Neural cell (in vitro differentiated cells): ENCODE measurements around the gene GPC5. TPM values are rescaled to one million over a fixed set of nuclear protein-coding genes. Genes with fewer than 3 reads are reported as not detected.

Source experiments
- H2AFZ ChIP-seq: fragments of 200-600, 300-800 bp; sonication (generic), shearing (Covaris generic); 2 replicates; pipeline ENCODE4 v1.6.0; 2014; ENCODE audit warnings: low read depth, mild to moderate bottlenecking, antibody characterized with exemption, low read length, moderate library complexity
- H3F3A ChIP-seq: fragments of 200-600 bp; shearing (Covaris generic); 2 replicates; pipeline ENCODE4 v1.6.1; 2016; ENCODE audit warnings: mild to moderate bottlenecking, moderate library complexity, mixed read lengths, antibody characterized with exemption, low read length; ENCODE audit not compliant: insufficient read depth, poor library complexity, severe bottlenecking
- H3K27ac ChIP-seq: fragments of 200-600, 300-800 bp; sonication (generic), shearing (Covaris generic); 2 replicates; pipeline ENCODE4 v1.5.1; 2014; ENCODE audit warnings: mild to moderate bottlenecking, low read length, moderate library complexity
- H3K27me3 ChIP-seq: fragments of 300-800, 200-600 bp; sonication (generic), shearing (Covaris generic); 2 replicates; pipeline ENCODE4 v1.6.0; 2014; ENCODE audit warnings: mild to moderate bottlenecking, low read depth, low read length, moderate library complexity; ENCODE audit not compliant: insufficient read depth
- H3K36me3 ChIP-seq: fragments of 300-800, 200-600 bp; sonication (generic), shearing (Covaris generic); 2 replicates; pipeline ENCODE4 v1.5.1; 2014; ENCODE audit warnings: mild to moderate bottlenecking, antibody characterized with exemption, low read length, moderate library complexity; ENCODE audit not compliant: insufficient read depth
- H3K4me2 ChIP-seq: fragments of 300-800, 200-600 bp; sonication (generic), shearing (Covaris generic); 2 replicates; pipeline ENCODE4 v1.6.0; 2014; ENCODE audit warnings: mild to moderate bottlenecking, low read length
- H3K4me3 ChIP-seq: fragments of 300-800, 200-600 bp; sonication (generic), shearing (Covaris generic); 2 replicates; pipeline ENCODE4 v1.5.1; 2014; ENCODE audit warnings: mild to moderate bottlenecking, low read length, moderate library complexity
- H3K79me2 ChIP-seq: fragments of 200-600 bp; shearing (Covaris generic); replicated peaks from 2 replicates; pipeline ENCODE4 v1.6.0; 2014; ENCODE audit warnings: mild to moderate bottlenecking, low read length, moderate library complexity; ENCODE audit not compliant: insufficient read depth
- H3K9ac ChIP-seq: fragments of 300-800, 200-600 bp; sonication (generic), shearing (Covaris generic); 2 replicates; pipeline ENCODE4 v1.6.1; 2016; ENCODE audit warnings: mild to moderate bottlenecking, low read length, mixed read lengths
- H3K9me2 ChIP-seq: fragments of 200-600 bp; shearing (Covaris generic); 2 replicates; pipeline ENCODE4 v1.6.1; 2016; ENCODE audit warnings: mild to moderate bottlenecking, low read length, mixed read lengths; ENCODE audit not compliant: insufficient read depth
- H3K9me3 ChIP-seq: fragments of 200-600, 300-800 bp; sonication (generic), shearing (Covaris generic); 2 replicates; pipeline ENCODE4 v1.6.1; 2016; ENCODE audit warnings: mild to moderate bottlenecking, mixed run types, low read length, moderate library complexity, mixed read lengths
- H4K20me1 ChIP-seq: fragments of 200-600 bp; shearing (Covaris generic); 2 replicates; pipeline ENCODE4 v1.6.1; 2016; ENCODE audit warnings: mild to moderate bottlenecking, mixed run types; ENCODE audit not compliant: insufficient read depth
- EP300 ChIP-seq: fragments of 450-650 bp; conservative IDR thresholded peaks from 2 replicates; pipeline ENCODE4 v1.6.1; 2014; ENCODE audit warnings: antibody characterized with exemption, mild to moderate bottlenecking, moderate library complexity; ENCODE audit not compliant: poor library complexity, severe bottlenecking
- EZH2 ChIP-seq: fragments of 200-600, 300-800 bp; shearing (Covaris generic), sonication (generic); IDR thresholded peaks from 2 replicates; pipeline ENCODE4 v1.6.1; 2014; ENCODE audit warnings: antibody characterized with exemption, low read length, borderline replicate concordance, mild to moderate bottlenecking; ENCODE audit not compliant: insufficient read depth, poor library complexity, severe bottlenecking
- MXI1 ChIP-seq: fragments of 450-650 bp; conservative IDR thresholded peaks from 2 replicates; pipeline ENCODE4 v1.6.1; 2014; ENCODE audit warnings: antibody characterized with exemption, mild to moderate bottlenecking; ENCODE audit not compliant: poor library complexity, severe bottlenecking
- POLR2AphosphoS5 ChIP-seq: IDR thresholded peaks from 2 replicates; pipeline ENCODE4 v1.6.1; 2012
- RAD21 ChIP-seq: fragments of 450-650 bp; conservative IDR thresholded peaks from 2 replicates; pipeline ENCODE4 v1.6.1; 2014; ENCODE audit warnings: antibody characterized with exemption, mild to moderate bottlenecking, moderate library complexity
- REST ChIP-seq: IDR thresholded peaks from 2 replicates; pipeline ENCODE4 v1.6.1; 2012; ENCODE audit warnings: borderline replicate concordance
- SMC3 ChIP-seq: fragments of 450-650 bp; conservative IDR thresholded peaks from 2 replicates; pipeline ENCODE4 v1.6.1; 2014; ENCODE audit warnings: antibody characterized with exemption, mild to moderate bottlenecking, moderate library complexity; ENCODE audit not compliant: poor library complexity
- TAF1 ChIP-seq: IDR thresholded peaks from 2 replicates; pipeline ENCODE4 v1.6.1; 2012; ENCODE audit warnings: low read depth
- polyA plus RNA-seq: library from polyadenylated mRNA; depleted of rRNA; stranded (reverse); fragments of >200 nt; gene quantifications from 2 replicates; pipeline ENCODE4 v1.2.3, GENCODE V29; 2014
- TF ChIP-seq, protein P1 (sequence below): fragments of 450-650 bp; IDR thresholded peaks from 2 replicates; pipeline ENCODE4 v1.5.1; 2014; ENCODE audit warnings: antibody characterized with exemption, mild to moderate bottlenecking, moderate library complexity; ENCODE audit not compliant: poor library complexity, severe bottlenecking

GPC5 gene
- polyA plus RNA-seq, 1 donor from 2014 or later: 5.0 TPM

- Histone ChIP-seq H3K9me2 (no peaks in the 10 kb centered on the region), H3F3A (no peaks in the 10 kb centered on the region)
Measured at GRCh38 chr13:92578358-92578757, 1179.9 kb downstream of the GPC5 start.

DNA sequence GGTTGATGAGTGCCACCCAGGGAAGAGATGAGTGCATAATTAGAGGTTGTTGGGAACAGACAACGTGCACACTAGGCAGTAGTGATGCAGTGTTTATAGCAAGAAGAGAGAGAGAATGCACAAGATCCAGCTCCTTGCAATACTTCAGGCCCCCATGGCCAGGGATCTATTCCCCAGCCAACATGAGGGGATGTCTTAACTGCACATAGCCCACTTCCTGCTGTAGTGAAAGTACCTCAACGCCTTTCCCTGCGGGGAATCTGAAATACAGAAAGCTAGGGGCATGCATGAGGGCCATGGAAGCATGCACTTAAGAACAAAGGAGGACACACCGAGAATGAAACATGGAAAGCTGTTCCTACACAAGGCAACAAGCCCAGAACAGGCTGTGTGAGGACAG, 1191.5 kb downstream of the GPC5 start:
- no peak overlapping the region for H3K9ac ChIP-seq
- no peak overlapping the region for H3K4me3 ChIP-seq
- H2AFZ ChIP-seq: no peak overlapping the region
- no peaks in the 10 kb centered on the region for H4K20me1 ChIP-seq
- no peaks in the 10 kb centered on the region for H3F3A ChIP-seq
- H3K4me2 ChIP-seq: no peak overlapping the region
- no peaks in the 10 kb centered on the region for H3K27me3 ChIP-seq
- no peak overlapping the region for H3K27ac ChIP-seq
- no peaks in the 10 kb centered on the region for H3K9me3 ChIP-seq
- H3K9me2 ChIP-seq: no peaks in the 10 kb centered on the region
- no peaks in the 10 kb centered on the region for H3K79me2 ChIP-seq
- no peaks in the 10 kb centered on the region for H3K36me3 ChIP-seq
- TF ChIP-seq EP300 (no peak), EZH2 (no peak), POLR2AphosphoS5 (no peak), REST (no peak), SMC3 (no peak), MXI1 (no peak), TAF1 (no peak)
- TF ChIP-seq, protein P1, sequence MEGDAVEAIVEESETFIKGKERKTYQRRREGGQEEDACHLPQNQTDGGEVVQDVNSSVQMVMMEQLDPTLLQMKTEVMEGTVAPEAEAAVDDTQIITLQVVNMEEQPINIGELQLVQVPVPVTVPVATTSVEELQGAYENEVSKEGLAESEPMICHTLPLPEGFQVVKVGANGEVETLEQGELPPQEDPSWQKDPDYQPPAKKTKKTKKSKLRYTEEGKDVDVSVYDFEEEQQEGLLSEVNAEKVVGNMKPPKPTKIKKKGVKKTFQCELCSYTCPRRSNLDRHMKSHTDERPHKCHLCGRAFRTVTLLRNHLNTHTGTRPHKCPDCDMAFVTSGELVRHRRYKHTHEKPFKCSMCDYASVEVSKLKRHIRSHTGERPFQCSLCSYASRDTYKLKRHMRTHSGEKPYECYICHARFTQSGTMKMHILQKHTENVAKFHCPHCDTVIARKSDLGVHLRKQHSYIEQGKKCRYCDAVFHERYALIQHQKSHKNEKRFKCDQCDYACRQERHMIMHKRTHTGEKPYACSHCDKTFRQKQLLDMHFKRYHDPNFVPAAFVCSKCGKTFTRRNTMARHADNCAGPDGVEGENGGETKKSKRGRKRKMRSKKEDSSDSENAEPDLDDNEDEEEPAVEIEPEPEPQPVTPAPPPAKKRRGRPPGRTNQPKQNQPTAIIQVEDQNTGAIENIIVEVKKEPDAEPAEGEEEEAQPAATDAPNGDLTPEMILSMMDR: no peak

More at GRCh38 chr13:92578358-92578757, 1179.9 kb downstream of the GPC5 start:
- no peaks in the 10 kb centered on the region for H3K36me3 ChIP-seq
- H2AFZ ChIP-seq: no peak overlapping the region
- H3K9me3 ChIP-seq: no peaks in the 10 kb centered on the region
- no peak overlapping the region for H3K4me2 ChIP-seq
- H4K20me1 ChIP-seq: no peaks in the 10 kb centered on the region
- H3K9ac ChIP-seq: no peak overlapping the region
- no peaks in the 10 kb centered on the region for H3K79me2 ChIP-seq
- TF ChIP-seq RAD21 (no peak), EZH2 (no peak), SMC3 (no peak), MXI1 (no peak), REST (no peak), TAF1 (no peak), POLR2AphosphoS5 (no peak), EP300 (no peak)
- TF ChIP-seq, protein P1: no peak
- H3K27ac ChIP-seq: no peak overlapping the region
- no peaks in the 10 kb centered on the region for H3K27me3 ChIP-seq
- no peak overlapping the region for H3K4me3 ChIP-seq
